ENCODE data around the gene CTNNA2.
A peak's percentile ranks its signal among the peaks of the same experiment; 100 is the strongest.

CTNNA2 gene

GRCh38 chr2:80217446-80217845 lies 704.6 kb downstream of the CTNNA2 start:
- TF ChIP-seq GATA3 (IDR thresholded peaks at IDR 0.05; ENCODE audit: low read depth, low read length) (no peak), GATA2 (IDR thresholded peaks at IDR 0.05; ENCODE audit: low read depth, low read length) (no peak)

GRCh38 chr2:80222644-80223043 lies 709.8 kb downstream of the CTNNA2 start:
- TF ChIP-seq GATA3 (IDR thresholded peaks at IDR 0.05; ENCODE audit: low read depth, low read length) (no peak), GATA2 (IDR thresholded peaks at IDR 0.05; ENCODE audit: low read depth, low read length) (no peak)

- no peak for TF ChIP-seq GATA3 (IDR thresholded peaks at IDR 0.05; ENCODE audit: low read depth, low read length)
Measured at GRCh38 chr2:80231421-80231820, 718.6 kb downstream of the CTNNA2 start.

GRCh38 chr2:80233333-80233732 lies 720.5 kb downstream of the CTNNA2 start:
- TF ChIP-seq GATA2 (IDR thresholded peaks at IDR 0.05; ENCODE audit: low read depth, low read length) (peak; percentile 86), GATA3 (IDR thresholded peaks at IDR 0.05; ENCODE audit: low read depth, low read length) (peak; percentile 75)

GRCh38 chr2:80238692-80239469 lies 726.0 kb downstream of the CTNNA2 start:
- TF ChIP-seq GATA2 (IDR thresholded peaks at IDR 0.05; ENCODE audit: low read depth, low read length) (no peak), GATA3 (IDR thresholded peaks at IDR 0.05; ENCODE audit: low read depth, low read length) (no peak)

- TF ChIP-seq GATA3 (IDR thresholded peaks at IDR 0.05; ENCODE audit: low read depth, low read length) (no peak), GATA2 (IDR thresholded peaks at IDR 0.05; ENCODE audit: low read depth, low read length) (no peak)
Measured at GRCh38 chr2:80242355-80242910, 729.6 kb downstream of the CTNNA2 start.

GRCh38 chr2:80244905-80245584 lies 732.2 kb downstream of the CTNNA2 start:
- no peak for TF ChIP-seq GATA2 (IDR thresholded peaks at IDR 0.05; ENCODE audit: low read depth, low read length)
- no peak for TF ChIP-seq GATA3 (IDR thresholded peaks at IDR 0.05; ENCODE audit: low read depth, low read length)

GRCh38 chr2:80246534-80246933 lies 733.7 kb downstream of the CTNNA2 start:
- TF ChIP-seq GATA2 (IDR thresholded peaks at IDR 0.05; ENCODE audit: low read depth, low read length): no peak
- TF ChIP-seq GATA3 (IDR thresholded peaks at IDR 0.05; ENCODE audit: low read depth, low read length): no peak

- no peak for TF ChIP-seq GATA2 (IDR thresholded peaks at IDR 0.05; ENCODE audit: low read depth, low read length)
- no peak for TF ChIP-seq GATA3 (IDR thresholded peaks at IDR 0.05; ENCODE audit: low read depth, low read length)
Measured at GRCh38 chr2:80247339-80247738, 734.5 kb downstream of the CTNNA2 start.

GRCh38 chr2:80248146-80248545 lies 735.3 kb downstream of the CTNNA2 start:
- TF ChIP-seq GATA2 (IDR thresholded peaks at IDR 0.05; ENCODE audit: low read depth, low read length) (no peak), GATA3 (IDR thresholded peaks at IDR 0.05; ENCODE audit: low read depth, low read length) (no peak)

- TF ChIP-seq GATA3 (IDR thresholded peaks at IDR 0.05; ENCODE audit: low read depth, low read length) (no peak), GATA2 (IDR thresholded peaks at IDR 0.05; ENCODE audit: low read depth, low read length) (no peak)
Measured at GRCh38 chr2:80252294-80252986, 739.6 kb downstream of the CTNNA2 start.

- TF ChIP-seq GATA2 (IDR thresholded peaks at IDR 0.05; ENCODE audit: low read depth, low read length) (no peak), GATA3 (IDR thresholded peaks at IDR 0.05; ENCODE audit: low read depth, low read length) (no peak)
Measured at GRCh38 chr2:80255918-80256781, 743.3 kb downstream of the CTNNA2 start.

- no peak for TF ChIP-seq GATA2 (IDR thresholded peaks at IDR 0.05; ENCODE audit: low read depth, low read length)
- no peak for TF ChIP-seq GATA3 (IDR thresholded peaks at IDR 0.05; ENCODE audit: low read depth, low read length)
Measured at GRCh38 chr2:80256782-80257167, 743.9 kb downstream of the CTNNA2 start.

All from SH-SY5Y (cell line).